K562 (cell line): ENCODE data around the gene DCAF15. TPM values are rescaled to one million over a fixed set of nuclear protein-coding genes. Genes with fewer than 3 reads are reported as not detected.
A peak's percentile ranks its signal among the peaks of the same experiment; 100 is the strongest.

Source experiments
- CTBP1 ChIP-seq: fragments of 450-650 bp; IDR thresholded peaks from 2 replicates; pipeline ENCODE4 v1.6.1; 2016; ENCODE audit warnings: borderline replicate concordance
- HMGN3 ChIP-seq: IDR thresholded peaks from 2 replicates; pipeline ENCODE4 v1.6.1; 2011; ENCODE audit warnings: borderline replicate concordance, low read depth, mild to moderate bottlenecking, mixed read lengths, low read length; ENCODE audit not compliant: insufficient read length; ENCODE audit errors: extremely low read depth
- HNRNPUL1 ChIP-seq: fragments of 200-400 bp; formaldehyde crosslinking; IDR thresholded peaks from 2 replicates; pipeline ENCODE4 v1.6.1; 2017; ENCODE audit warnings: low read length
- MEF2A ChIP-seq: IDR thresholded peaks from 2 replicates; pipeline ENCODE4 v1.6.1; 2011; ENCODE audit warnings: low read depth, mild to moderate bottlenecking, low read length, moderate library complexity; ENCODE audit not compliant: control insufficient read depth
- MTA3 ChIP-seq: fragments of 450-650 bp; formaldehyde crosslinking; IDR thresholded peaks from 2 replicates; pipeline ENCODE4 v1.6.1; 2017; ENCODE audit warnings: mild to moderate bottlenecking, borderline replicate concordance
- PHB2 ChIP-seq: fragments of 450-650 bp; IDR thresholded peaks from 2 replicates; pipeline ENCODE4 v1.6.1; 2017; ENCODE audit warnings: low read depth
- TOE1 ChIP-seq, 2 experiments: fragments of 450-650 bp in 1 of 2; sonication (generic) in 1 of 2; formaldehyde crosslinking in 1 of 2; IDR thresholded peaks; 2 replicates each; pipeline versions ENCODE4 v1.7.1 to v1.8.0; 2016 to 2022; ENCODE audit warnings: borderline replicate concordance in 2 of 2, mild to moderate bottlenecking in 2 of 2, antibody characterized with exemption in 1 of 2, inconsistent platforms in 1 of 2, low read depth in 1 of 2, missing genetic modification reagents in 1 of 2, moderate library complexity in 1 of 2
- XRCC3 ChIP-seq: fragments of 450-650 bp; IDR thresholded peaks from 2 replicates; pipeline ENCODE4 v1.6.1; 2017; ENCODE audit warnings: mild to moderate bottlenecking, moderate library complexity
- YY1 ChIP-seq, 3 experiments: IDR thresholded peaks; 2 replicates each; pipeline ENCODE4 v1.6.1; 2011; ENCODE audit warnings: low read length in 2 of 3, mild to moderate bottlenecking in 2 of 3, moderate library complexity in 2 of 3, borderline replicate concordance in 1 of 3, control low read depth in 1 of 3, low read depth in 1 of 3; ENCODE audit not compliant: insufficient read depth in 3 of 3, insufficient replicate concordance in 2 of 3, control insufficient read depth in 1 of 3, insufficient read length in 1 of 3; ENCODE audit errors: extremely low read depth in 1 of 3
- ZBTB1 ChIP-seq: sonication (generic); formaldehyde crosslinking; IDR thresholded peaks from 2 replicates; pipeline ENCODE4 v1.8.1; 2023; ENCODE audit warnings: missing genetic modification reagents, low read depth, mild to moderate bottlenecking, borderline replicate concordance
- ZBTB34 ChIP-seq: fragments of 250-450 bp; sonication (Bioruptor Pico); IDR thresholded peaks from 2 replicates; pipeline ENCODE4 v1.8.0; 2021; ENCODE audit warnings: mild to moderate bottlenecking, moderate library complexity
- ZBTB40 ChIP-seq, 2 experiments: fragments of 450-650 bp in 1 of 2; sonication (generic) in 1 of 2; formaldehyde crosslinking in 1 of 2; IDR thresholded peaks; 2 replicates each; pipeline versions ENCODE4 v1.7.1 to v1.9.0; 2016 to 2022; ENCODE audit warnings: inconsistent platforms in 1 of 2, mild to moderate bottlenecking in 1 of 2, missing genetic modification reagents in 1 of 2
- ZNF224 ChIP-seq: sonication (generic); formaldehyde crosslinking; IDR thresholded peaks from 2 replicates; pipeline ENCODE4 v1.8.0; 2022; ENCODE audit warnings: mild to moderate bottlenecking, missing genetic modification reagents
- ZNF696 ChIP-seq: fragments of 250-450 bp; sonication (Bioruptor Pico); conservative IDR thresholded peaks from 2 replicates; pipeline ENCODE4 v1.4.0; 2020; ENCODE audit warnings: mild to moderate bottlenecking, moderate library complexity
- ZNF77 ChIP-seq: fragments of 250-450 bp; sonication (Bioruptor Pico); IDR thresholded peaks from 2 replicates; pipeline ENCODE4 v1.5.0; 2020
- polyA plus RNA-seq, 8 experiments: library from polyadenylated mRNA; depleted of rRNA in 4 of 8; stranded (reverse) in 5 of 8; unstranded in 3 of 8; fragments of >200 nt; fragmentation: Nextera tagmentation in 2 of 8; fragmentation: Illumina TruSeq in 1 of 8; extraction: Ambion mirVana in 2 of 8; extraction: Trizol in 1 of 8; gene quantifications; 2 replicates each; pipeline versions ENCODE4 v1.2.1 to v1.2.3, GENCODE V29; 2011 to 2014; ENCODE audit warnings: inconsistent platforms in 1 of 8, missing spikeins in 1 of 8
- total RNA-seq, 7 experiments: library from RNA; depleted of rRNA in 6 of 7; stranded (reverse); fragments of >200 nt in 6 of 7; fragmentation: Illumina TruSeq in 2 of 7; extraction: Trizol in 2 of 7; gene quantifications; 2 replicates each; pipeline versions ENCODE4 v1.2.1 to v1.2.3, GENCODE V29; 2011 to 2021; ENCODE audit warnings: low replicate concordance in 1 of 7

DCAF15 gene
- total and polyA plus RNA-seq, 9 of the 15 experiments (the other 6 are each of a cell fraction or from before 2014, with no cell fraction given), result 0.17 to 68.5 (median 27.7) TPM

GRCh38 chr19:14005349-14006084 is 53.2 kb downstream of the DCAF15 start (continued):
- TF ChIP-seq TOE1 (IDR thresholded peaks at IDR 0.05; ENCODE audit: borderline replicate concordance), result peak; percentile 66; the same call in 1 of the 2 replicates
- TF ChIP-seq TOE1 (CRISPR knock-in tag; IDR thresholded peaks at IDR 0.05; ENCODE audit: borderline replicate concordance, low read depth), result no peak
- TF ChIP-seq YY1 (IDR thresholded peaks at IDR 0.05; ENCODE audit: borderline replicate concordance in 1 of 3, control insufficient read depth in 1 of 3, extremely low read depth in 1 of 3, insufficient read depth in 3 of 3, insufficient read length in 1 of 3, insufficient replicate concordance in 2 of 3, low read depth in 1 of 3, low read length in 2 of 3), result peak in 2 of 3 experiments; percentile 60 to 88
- no peak for TF ChIP-seq ZNF696 (CRISPR knock-in tag)
- peak; percentile 57 for TF ChIP-seq HMGN3
- 0 out of 2 replicates have a peak, but pooled peaks have one; percentile 36 for TF ChIP-seq ZNF224
- no peak for TF ChIP-seq XRCC3
- peak; percentile 90 for TF ChIP-seq MTA3
- 0 out of 2 replicates have a peak, but pooled peaks have one; percentile 23 for TF ChIP-seq PHB2
- TF ChIP-seq ZNF77 (CRISPR knock-in tag), result no peak
- no peak for TF ChIP-seq HNRNPUL1
- TF ChIP-seq ZBTB1 (CRISPR knock-in tag), result 0 out of 2 replicates have a peak, but pooled peaks have one; percentile 43
- no peak for TF ChIP-seq ZBTB34
- peak; percentile 12; the same call in 1 of the 2 replicates for TF ChIP-seq ZBTB40 (IDR thresholded peaks at IDR 0.05)
- no peak for TF ChIP-seq ZBTB40 (CRISPR knock-in tag; IDR thresholded peaks at IDR 0.05)
- TF ChIP-seq MEF2A, result no peak
- TF ChIP-seq CTBP1, result peak; percentile 55
